GM19324 (cell line): ENCODE data around the gene FAM217B.
A peak's percentile ranks its signal among the peaks of the same experiment; 100 is the strongest.

Experiments used
- ATAC-seq: cut with Tn5 transposase; IDR thresholded peaks from one replicate; pipeline ENCODE4 v1.9.1; 2021; ENCODE audit warnings: mild to moderate bottlenecking, moderate library complexity; ENCODE audit not compliant: unreplicated experiment, low FRiP score

FAM217B gene

GRCh38 chr20:59940129-59940955 is at the start of gene FAM217B, which contains the start of gene PPP1R3D:
Gene FAM217B (plus strand): TSS chr20:59940389. CDS start chr20:59943944, 3,555 bp downstream.
Gene PPP1R3D (minus strand): TSS chr20:59940305. CDS start chr20:59939931, 374 bp downstream.
- peak; percentile 97 for ATAC-seq

GRCh38 chr20:59891581-59891980 is 48.6 kb upstream of the FAM217B start:
- no peak for ATAC-seq

GRCh38 chr20:59895908-59896307 is 44.3 kb upstream of the FAM217B start:
- no peak for ATAC-seq

- no peak for ATAC-seq
These were observed 37.7 kb upstream of the FAM217B start for GRCh38 chr20:59902470-59902869.

GRCh38 chr20:59903621-59904020 is 36.6 kb upstream of the FAM217B start:
- no peak for ATAC-seq

GRCh38 chr20:59908855-59909254 is 31.3 kb upstream of the FAM217B start:
- ATAC-seq: no peak

GRCh38 chr20:59911041-59911440 is 29.1 kb upstream of the FAM217B start:
- no peak for ATAC-seq

- ATAC-seq: no peak
These were observed 27.6 kb upstream of the FAM217B start for GRCh38 chr20:59912609-59913008.

GRCh38 chr20:59920944-59921343 is 19.2 kb upstream of the FAM217B start:
- no peak for ATAC-seq

GRCh38 chr20:59923514-59923913 is 16.7 kb upstream of the FAM217B start:
- no peak for ATAC-seq

GRCh38 chr20:59925359-59925758 is 14.8 kb upstream of the FAM217B start:
- no peak for ATAC-seq

- no peak for ATAC-seq
These were observed 14.3 kb upstream of the FAM217B start for GRCh38 chr20:59925899-59926298.

GRCh38 chr20:59931511-59932312 is 8.5 kb upstream of the FAM217B start:
- ATAC-seq: no peak

- ATAC-seq: no peak
These were observed 7.4 kb upstream of the FAM217B start for GRCh38 chr20:59932616-59933295.

- ATAC-seq: no peak
These were observed 6.8 kb upstream of the FAM217B start, which contains the start of gene SYCP2 for GRCh38 chr20:59933296-59933848. Gene SYCP2 (minus strand): TSS chr20:59933637. CDS start chr20:59922413, 11,224 bp downstream.

GRCh38 chr20:59933849-59934585 is 6.2 kb upstream of the FAM217B start:
- peak; percentile 81 for ATAC-seq

- no peak for ATAC-seq
These were observed 4.6 kb upstream of the FAM217B start for GRCh38 chr20:59935457-59936185.

GRCh38 chr20:59936409-59936808 is 3.8 kb upstream of the FAM217B start:
- ATAC-seq: no peak

- no peak for ATAC-seq
These were observed 3.0 kb upstream of the FAM217B start for GRCh38 chr20:59937150-59937549.
